IMR-90 (cell line): ENCODE results near the gene ROBO1. TPM values are rescaled to one million over a fixed set of nuclear protein-coding genes. Genes with fewer than 3 reads are reported as not detected.

Source experiments
- ATAC-seq: fragments of 200-7000 bp; cut with Tn5 transposase; 2 replicates; pipeline ENCODE4 v1.9.1; 2020; ENCODE audit warnings: low read depth, mild to moderate bottlenecking, moderate library complexity
- BruUV-seq: library from RNA; stranded (reverse); fragments of 400-500 nt; replicated peaks from 2 replicates; lab custom pipeline; 2021; lab: Mats Ljungman, UMichigan
- CTCF ChIA-PET: fragments of 300-600 bp; formaldehyde crosslinking; extraction: SDS; loops from one replicate; lab custom pipeline; 2021; ENCODE audit warnings: antibody characterized with exemption; lab: Yijun Ruan, JAX
- POLR2A ChIA-PET: fragments of 300-600 bp; sonication (Branson Sonifier 250); formaldehyde crosslinking; loops from one replicate; lab custom pipeline; 2022; ENCODE audit warnings: antibody characterized with exemption; ENCODE audit not compliant: unreplicated experiment; lab: Charles Lee
- DNase-seq: peaks from one replicate; pipeline ENCODE4 v3.0.0; 2013
- H2AFZ ChIP-seq: replicated peaks from 2 replicates; pipeline ENCODE3; 2013; ENCODE audit warnings: low read length, mild to moderate bottlenecking; ENCODE audit not compliant: poor library complexity
- H2AK5ac ChIP-seq: 2 replicates; pipeline ENCODE4 v1.6.1; 2013; ENCODE audit warnings: low read depth, low read length, inconsistent platforms
- H2AK9ac ChIP-seq: replicated peaks from 2 replicates; pipeline ENCODE3; 2013; ENCODE audit warnings: mild to moderate bottlenecking, low read depth, low read length, moderate library complexity; ENCODE audit not compliant: poor library complexity
- H2BK120ac ChIP-seq: 2 replicates; pipeline ENCODE4 v1.6.1; 2013; ENCODE audit warnings: low read depth, low read length, inconsistent platforms
- H2BK15ac ChIP-seq: 3 replicates; pipeline ENCODE4 v1.6.1; 2013; ENCODE audit warnings: low read depth, low read length, inconsistent platforms
- H2BK20ac ChIP-seq: 2 replicates; pipeline ENCODE4 v1.6.1; 2013; ENCODE audit warnings: low read depth, mild to moderate bottlenecking, inconsistent platforms, low read length, moderate library complexity
- H2BK5ac ChIP-seq: 2 replicates; pipeline ENCODE4 v1.6.1; 2013; ENCODE audit warnings: mild to moderate bottlenecking, low read depth, low read length, inconsistent platforms; ENCODE audit not compliant: poor library complexity, severe bottlenecking
- H3K14ac ChIP-seq: replicated peaks from 2 replicates; pipeline ENCODE4 v1.6.1; 2013; ENCODE audit warnings: low read depth, low read length, inconsistent platforms
- H3K18ac ChIP-seq: 2 replicates; pipeline ENCODE4 v1.6.1; 2013; ENCODE audit warnings: low read depth, low read length, control low read depth
- H3K23ac ChIP-seq: 2 replicates; pipeline ENCODE4 v1.6.1; 2013; ENCODE audit warnings: low read depth, low read length, inconsistent platforms
- H3K27ac ChIP-seq: 2 replicates; pipeline ENCODE4 v1.5.1; 2013; ENCODE audit warnings: mild to moderate bottlenecking, control low read depth, low read length; ENCODE audit not compliant: insufficient read depth
- H3K27me3 ChIP-seq: 2 replicates; pipeline ENCODE4 v1.6.1; 2013; ENCODE audit warnings: low read length; ENCODE audit not compliant: control insufficient read depth, insufficient read depth
- H3K36me3 ChIP-seq: 2 replicates; pipeline ENCODE4 v1.6.1; 2013; ENCODE audit warnings: low read length, mixed read lengths; ENCODE audit not compliant: control insufficient read depth, insufficient read depth
- H3K4ac ChIP-seq: 2 replicates; pipeline ENCODE4 v1.6.1; 2013; ENCODE audit warnings: low read depth, low read length, inconsistent platforms
- H3K4me1 ChIP-seq: 2 replicates; pipeline ENCODE4 v1.6.1; 2013; ENCODE audit warnings: low read length, mixed read lengths; ENCODE audit not compliant: control insufficient read depth, insufficient read depth
- H3K4me2 ChIP-seq: 2 replicates; pipeline ENCODE4 v1.6.1; 2013; ENCODE audit warnings: low read depth, mild to moderate bottlenecking, control low read depth, low read length, moderate library complexity
- H3K4me3 ChIP-seq: 2 replicates; pipeline ENCODE4 v1.5.1; 2013; ENCODE audit warnings: low read depth, mild to moderate bottlenecking, control low read depth, low read length, moderate library complexity; ENCODE audit not compliant: insufficient read depth
- H3K56ac ChIP-seq: 2 replicates; pipeline ENCODE4 v1.6.1; 2013; ENCODE audit warnings: low read length, inconsistent platforms; ENCODE audit not compliant: insufficient read depth; ENCODE audit errors: extremely low read depth
- H3K79me1 ChIP-seq, 2 experiments: 2 replicates each; pipeline ENCODE4 v1.6.1; 2013; ENCODE audit warnings: low read length in 2 of 2, inconsistent platforms in 1 of 2, low read depth in 1 of 2
- H3K9ac ChIP-seq: 2 replicates; pipeline ENCODE4 v1.6.1; 2013; ENCODE audit warnings: low read depth, low read length, control low read depth
- H3K9me1 ChIP-seq: 2 replicates; pipeline ENCODE4 v1.6.1; 2013; ENCODE audit warnings: low read length, inconsistent platforms; ENCODE audit not compliant: insufficient read depth
- H3K9me3 ChIP-seq: 2 replicates; pipeline ENCODE4 v1.6.1; 2013; ENCODE audit warnings: low read length; ENCODE audit not compliant: control insufficient read depth, insufficient read depth
- H4K20me1 ChIP-seq: 2 replicates; pipeline ENCODE4 v1.6.1; 2013; ENCODE audit warnings: low read length, inconsistent platforms; ENCODE audit not compliant: insufficient read depth
- H4K5ac ChIP-seq: 2 replicates; pipeline ENCODE4 v1.6.1; 2013; ENCODE audit warnings: mild to moderate bottlenecking, low read depth, low read length, control low read depth
- H4K8ac ChIP-seq, 2 experiments: 2 replicates each; pipeline ENCODE4 v1.6.1; 2013; ENCODE audit warnings: low read depth in 2 of 2, low read length in 2 of 2, control low read depth in 1 of 2, inconsistent platforms in 1 of 2
- H4K91ac ChIP-seq: 2 replicates; pipeline ENCODE4 v1.6.1; 2013; ENCODE audit warnings: low read depth, low read length, inconsistent platforms; ENCODE audit not compliant: insufficient read depth
- FOS ChIP-seq: fragments of 150-350 bp; IDR thresholded peaks from 2 replicates; pipeline ENCODE4 v1.6.1; 2016; ENCODE audit warnings: low read depth, low read length
- SMC3 ChIP-seq: fragments of 150-350 bp; IDR thresholded peaks from 2 replicates; pipeline ENCODE4 v1.6.1; 2016; ENCODE audit warnings: low read depth, mild to moderate bottlenecking, antibody characterized with exemption, low read length, moderate library complexity
- WGBS, 2 experiments: methylation state at CpG; one replicate each; pipeline versions ENCODE4 v1.1.5 to v1.1.7; 2013; ENCODE audit warnings: missing lambda C conversion rate in 2 of 2; ENCODE audit not compliant: insufficient read length in 1 of 2; ENCODE audit errors: extremely low coverage in 2 of 2; 5-methylcytosine and 5-hydroxymethylcytosine counted together
- dilution Hi-C: fragments of 300-500 bp; cut with HindIII; formaldehyde crosslinking; loops from one replicate; pipeline ENCODE4 v1.14.3; 2018; ENCODE audit warnings: low sequenced_read_pairs; ENCODE audit not compliant: unreplicated experiment
- in situ Hi-C: fragments of 300-500 bp; cut with MboI; formaldehyde crosslinking; loops from 3 replicates; pipeline ENCODE4 v1.14.3; 2019; ENCODE audit warnings: low sequenced_read_pairs, inconsistent platforms, mixed read lengths
- intact Hi-C: fragments of 100-400 bp; cut with micrococcal nuclease; formaldehyde crosslinking; loops from 2 replicates; pipeline ENCODE4 v1.10.0; 2022
- polyA plus RNA-seq, 3 experiments: library from polyadenylated mRNA; depleted of rRNA; stranded (reverse); fragments of >200 nt; gene quantifications; 2 replicates each; pipeline ENCODE4 v1.2.3, GENCODE V29; 2012; ENCODE audit warnings: low replicate concordance in 1 of 3
- total RNA-seq: library from RNA; depleted of rRNA; stranded (reverse); fragments of >200 nt; gene quantifications from 2 replicates; pipeline ENCODE4 v1.2.3, GENCODE V29; 2012
- TF ChIP-seq, protein P1 (sequence below): fragments of 150-350 bp; IDR thresholded peaks from 2 replicates; pipeline ENCODE4 v1.6.1; 2016; ENCODE audit warnings: low read depth, mild to moderate bottlenecking, low read length, moderate library complexity, borderline replicate concordance

The ROBO1 gene
- total and polyA plus RNA-seq, 2 of the 4 experiments (the other 2 are of a cell fraction), result 24.1 to 53.9 TPM

DNA sequence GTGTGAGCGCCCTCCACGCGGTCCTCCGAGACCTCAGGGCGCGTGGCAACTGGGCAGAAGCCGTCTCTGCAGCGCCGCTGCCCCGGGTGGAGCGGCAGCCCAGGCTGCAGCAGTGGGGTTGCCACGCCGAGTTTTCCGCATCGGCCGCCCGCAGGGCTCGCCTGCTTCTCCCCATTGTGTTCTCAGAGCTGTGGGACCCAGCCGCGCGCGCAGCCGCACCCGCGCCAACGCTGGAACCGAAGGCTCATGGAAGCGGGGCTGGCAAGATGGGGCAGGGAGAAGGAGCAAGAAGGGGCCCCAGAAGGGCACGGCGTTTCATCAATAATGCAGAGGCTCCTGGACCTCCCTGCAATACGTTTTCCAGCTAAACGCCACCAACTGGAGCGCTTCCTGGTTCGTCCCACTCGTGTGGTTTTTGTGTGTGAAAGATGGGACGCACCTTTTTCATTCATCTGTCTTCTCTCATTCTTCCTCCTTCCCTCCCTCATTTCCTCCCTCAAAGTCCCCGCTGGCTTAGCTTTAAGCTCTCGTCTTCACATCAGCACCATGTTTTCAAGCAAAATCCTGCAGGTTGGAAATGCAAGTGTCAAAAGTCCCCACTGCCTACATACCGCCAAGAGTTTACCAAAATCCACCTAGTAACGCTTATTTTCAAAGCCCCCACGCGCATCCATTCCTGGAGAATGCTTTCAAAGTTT is 1.2 kb downstream of the ROBO1 start:
- Histone ChIP-seq H3K4me3 (no peak overlapping the region), H2BK15ac (no peak overlapping the region), H4K5ac (no peak overlapping the region), H3K9ac (no peak overlapping the region), H3K18ac (no peak overlapping the region), H2AK9ac (no peak overlapping the region), H3K27ac (no peak overlapping the region), H4K91ac (no peak overlapping the region), H3K56ac (no peak overlapping the region), H3K9me3 (no peaks in the 10 kb centered on the region; the same call in 1 of the 2 replicates), H2AK5ac (no peak overlapping the region), H3K27me3 (no peaks in the 10 kb centered on the region; the same call in 1 of the 2 replicates), H2AFZ (no peak overlapping the region), H3K79me1 (no peaks in the 10 kb centered on the region), H3K36me3 (no peaks in the 10 kb centered on the region), H3K14ac (no peak overlapping the region), H4K20me1 (no peaks in the 10 kb centered on the region), H3K9me1 (no peaks in the 10 kb centered on the region), H3K4me1 (no peaks in the 10 kb centered on the region), H2BK20ac (no peak overlapping the region), H2BK120ac (no peak overlapping the region), H3K4me2 (no peak overlapping the region; the same call in 1 of the 2 replicates), H3K23ac (no peak overlapping the region), H3K4ac (no peak overlapping the region), H4K8ac (no peak overlapping the region), H2BK5ac (no peak overlapping the region)
- ATAC-seq (no peak), DNase-seq (no peak)
- dilution Hi-C loops, result no loop called here
- BruUV-seq, result no TSS peak
- intact Hi-C loops, result no loop called here
- WGBS, 2 experiments, result 3% methylated on average over 7 of the region's 42 CpGs; no CpG with 5 or more reads in 1 of the 2 experiments
- CTCF ChIA-PET, result no interaction called here
- in situ Hi-C loops, result no loop called here
- TF ChIP-seq FOS, result no peak
- TF ChIP-seq, protein P1, sequence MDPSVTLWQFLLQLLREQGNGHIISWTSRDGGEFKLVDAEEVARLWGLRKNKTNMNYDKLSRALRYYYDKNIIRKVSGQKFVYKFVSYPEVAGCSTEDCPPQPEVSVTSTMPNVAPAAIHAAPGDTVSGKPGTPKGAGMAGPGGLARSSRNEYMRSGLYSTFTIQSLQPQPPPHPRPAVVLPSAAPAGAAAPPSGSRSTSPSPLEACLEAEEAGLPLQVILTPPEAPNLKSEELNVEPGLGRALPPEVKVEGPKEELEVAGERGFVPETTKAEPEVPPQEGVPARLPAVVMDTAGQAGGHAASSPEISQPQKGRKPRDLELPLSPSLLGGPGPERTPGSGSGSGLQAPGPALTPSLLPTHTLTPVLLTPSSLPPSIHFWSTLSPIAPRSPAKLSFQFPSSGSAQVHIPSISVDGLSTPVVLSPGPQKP, result no peak
- TF ChIP-seq SMC3, result no peak
- POLR2A ChIA-PET, result no interaction called here
